Measurements from ENCODE around the gene USP37. TPM values are rescaled to one million over a fixed set of nuclear protein-coding genes. Genes with fewer than 3 reads are reported as not detected.
A peak's percentile ranks its signal among the peaks of the same experiment; 100 is the strongest.

USP37 gene
- total RNA-seq, 2 experiments from 2014 or later = 21.7 to 23.2 TPM

- Mint-ChIP-seq H3K36me3 (ENCODE audit: low read depth) (peaks cover 1% of the 10 kb centered on the region), H3K4me1 (ENCODE audit: low read depth) (peaks cover 39% of the 10 kb centered on the region)
- CTCF ChIA-PET = interaction anchor here (1.0 kb wide), 1 partner anchor 102 kb away, joined by 3 read pairs; no protein-coding TSS in a partner anchor
Observed at GRCh38 chr2:218403810-218404209, 164.3 kb downstream of the USP37 start.

GRCh38 chr2:218402911-218403411, 165.2 kb downstream of the USP37 start:
- CTCF ChIA-PET = interaction anchor here (0.6 to 1.0 kb wide), 2 partner anchors 101 to 187 kb away, joined by 3 to 5 read pairs; no protein-coding TSS in a partner anchor
- intact Hi-C loops (cut with micrococcal nuclease) = loop anchor here (10.0 kb wide), 1 partner anchor 772 kb away; the partner anchor contains the start of genes CNPPD1, RETREG2 and SLC23A3
- H3K27ac Mint-ChIP-seq = no peak overlapping the region

More at GRCh38 chr2:218403810-218404209, 164.3 kb downstream of the USP37 start:
- Mint-ChIP-seq H3K27ac (no peak overlapping the region), H3K27me3 (ENCODE audit: low read depth) (peaks cover 2% of the 10 kb centered on the region), H3K9me3 (no peaks in the 10 kb centered on the region), H3K4me3 (no peak overlapping the region)
- intact Hi-C loops (cut with micrococcal nuclease) = loop anchor here (10.0 kb wide), 1 partner anchor 771 kb away; the partner anchor contains the start of genes CNPPD1, RETREG2 and SLC23A3
- no peak for DNase-seq

GRCh38 chr2:218402491-218402901, 165.7 kb downstream of the USP37 start:
- Mint-ChIP-seq H3K27me3 (ENCODE audit: low read depth) (peaks cover 5% of the 10 kb centered on the region), H3K4me3 (no peak overlapping the region), H3K36me3 (ENCODE audit: low read depth) (peaks cover 1% of the 10 kb centered on the region), H3K9me3 (no peaks in the 10 kb centered on the region), H3K27ac (no peak overlapping the region), H3K4me1 (ENCODE audit: low read depth) (peaks cover 43% of the 10 kb centered on the region)
- DNase-seq = no peak
- intact Hi-C loops (cut with micrococcal nuclease) = loop anchor here (10.0 kb wide), 1 partner anchor 772 kb away; the partner anchor contains the start of genes CNPPD1, RETREG2 and SLC23A3
- CTCF ChIA-PET = interaction anchor here (0.6 kb wide), 1 partner anchor 187 kb away, joined by 5 read pairs; no protein-coding TSS in a partner anchor

More at GRCh38 chr2:218402911-218403411, 165.2 kb downstream of the USP37 start:
- peaks cover 39% of the 10 kb centered on the region for H3K4me1 Mint-ChIP-seq (ENCODE audit: low read depth)
- DNase-seq = no peak
- H3K36me3 Mint-ChIP-seq (ENCODE audit: low read depth) = peaks cover 1% of the 10 kb centered on the region
- no peak overlapping the region for H3K4me3 Mint-ChIP-seq
- no peaks in the 10 kb centered on the region for H3K9me3 Mint-ChIP-seq
- H3K27me3 Mint-ChIP-seq (ENCODE audit: low read depth) = peaks cover under 1% of the 10 kb centered on the region

GRCh38 chr2:218401890-218402289, 166.3 kb downstream of the USP37 start:
- intact Hi-C loops (cut with micrococcal nuclease) = loop anchor here (10.0 kb wide), 1 partner anchor 773 kb away; the partner anchor contains the start of genes CNPPD1, RETREG2 and SLC23A3
- DNase-seq = no peak
- Mint-ChIP-seq H3K36me3 (ENCODE audit: low read depth) (peaks cover 1% of the 10 kb centered on the region), H3K9me3 (no peaks in the 10 kb centered on the region), H3K4me3 (no peak overlapping the region), H3K4me1 (ENCODE audit: low read depth) (peaks cover 44% of the 10 kb centered on the region), H3K27ac (no peak overlapping the region), H3K27me3 (ENCODE audit: low read depth) (peaks cover 8% of the 10 kb centered on the region)
- CTCF ChIA-PET = interaction anchor here (1.4 kb wide), 1 partner anchor 100 kb away, joined by 5 read pairs; no protein-coding TSS in a partner anchor

- Mint-ChIP-seq H3K27me3 (ENCODE audit: low read depth) (peaks cover 11% of the 10 kb centered on the region), H3K27ac (no peak overlapping the region), H3K4me3 (peak overlapping the region; percentile 89), H3K36me3 (ENCODE audit: low read depth) (peaks cover 1% of the 10 kb centered on the region), H3K4me1 (ENCODE audit: low read depth) (peaks cover 45% of the 10 kb centered on the region), H3K9me3 (no peaks in the 10 kb centered on the region)
- CTCF ChIA-PET = interaction anchor here (1.4 kb wide), 1 partner anchor 99 kb away, joined by 5 read pairs; no protein-coding TSS in a partner anchor
- intact Hi-C loops (cut with micrococcal nuclease) = loop anchor here (10.0 kb wide), 1 partner anchor 774 kb away; the partner anchor contains the start of genes CNPPD1, RETREG2 and SLC23A3
- no peak for DNase-seq
Observed at GRCh38 chr2:218400930-218401881, 166.9 kb downstream of the USP37 start.

Small RNAs within 50 kb of the gene (microRNA-seq; reads per million reads assigned to microRNA genes)
- gene MIR26B (ENCODE audit: borderline microRNAs expressed, borderline replicate concordance) = 31,660 reads per million, percentile 98 among the genes with 10 or more reads in this experiment

Other genes starting within 250 kb of the USP37 start
- not detected for gene CATIP, start 211.5 kb downstream of the USP37 start, total RNA-seq
- not detected for gene SLC11A1, start 186.1 kb downstream of the USP37 start, total RNA-seq
- gene CTDSP1, start 168.5 kb downstream of the USP37 start, total RNA-seq = 10 to 100 TPM; 26.1 to 26.2 TPM
- not detected for gene VIL1, start 149.2 kb downstream of the USP37 start, total RNA-seq
- 10 to 100 TPM; 74.3 to 78.6 TPM for gene CNOT9, start 488 bp upstream of the USP37 start, total RNA-seq
- gene PLCD4, start 39.5 kb upstream of the USP37 start, total RNA-seq = under 1 TPM; 0.19 to 0.49 TPM
- 10 to 100 TPM; 28.0 to 28.4 TPM for gene ZNF142, start 91.3 kb upstream of the USP37 start, total RNA-seq
- gene BCS1L, start 91.3 kb upstream of the USP37 start, total RNA-seq = 10 to 100 TPM; 61.3 to 63.6 TPM
- gene RNF25, start 103.7 kb upstream of the USP37 start, total RNA-seq = 10 to 100 TPM in 1 of 2 experiments, 1 to 10 TPM in 1; 9.6 to 10.4 TPM
- 10 to 100 TPM; 14.7 to 15.1 TPM for gene STK36, start 103.7 kb upstream of the USP37 start, total RNA-seq
- 10 to 100 TPM; 23.7 to 24.7 TPM for gene TTLL4, start 142.5 kb upstream of the USP37 start, total RNA-seq
- gene CYP27A1, start 213.8 kb upstream of the USP37 start, total RNA-seq = not detected